ENCODE data around the gene SPTBN4.
A peak's percentile ranks its signal among the peaks of the same experiment; 100 is the strongest.

The SPTBN4 gene

DNA sequence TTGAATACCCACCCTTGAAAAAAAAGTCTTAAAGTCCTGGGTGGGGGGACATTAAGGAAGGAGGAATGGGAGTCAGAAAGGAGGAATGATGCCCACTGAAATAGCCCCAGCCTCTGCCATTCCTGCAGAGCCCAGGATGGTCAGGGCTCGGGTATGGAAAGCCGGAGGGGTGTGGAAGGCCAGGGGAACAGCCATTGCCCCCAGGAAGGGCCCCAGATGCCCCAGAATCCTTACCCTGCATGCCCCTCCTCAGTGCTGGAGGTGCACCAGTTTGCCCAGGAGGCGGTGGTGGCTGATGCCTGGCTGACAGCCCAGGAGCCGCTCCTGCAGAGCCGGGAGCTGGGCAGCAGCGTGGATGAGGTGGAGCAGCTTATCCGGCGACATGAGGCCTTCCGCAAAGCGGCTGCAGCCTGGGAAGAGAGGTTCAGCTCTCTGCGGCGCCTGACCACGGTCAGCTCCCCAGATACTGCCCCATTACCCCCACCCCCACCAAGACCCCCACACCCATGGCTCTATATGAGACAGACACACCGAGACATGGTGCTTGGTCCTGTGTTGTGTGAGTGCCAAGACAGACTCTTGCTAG lies 99.2 kb downstream of the SPTBN4 start:
- no peak for DNase-seq (ENCODE audit: low read depth)

- no peak for DNase-seq (ENCODE audit: low read depth)
These were observed 100.4 kb downstream of the SPTBN4 start for GRCh38 chr19:40567040-40567749.

- no peak for DNase-seq (ENCODE audit: low read depth)
These were observed 101.1 kb downstream of the SPTBN4 start for GRCh38 chr19:40567750-40568494.

GRCh38 chr19:40570313-40571004 lies 103.7 kb downstream of the SPTBN4 start:
- peak; percentile 92 for DNase-seq (ENCODE audit: low read depth)

- no peak for DNase-seq (ENCODE audit: low read depth)
These were observed 104.2 kb downstream of the SPTBN4 start for GRCh38 chr19:40571005-40571318.

DNA sequence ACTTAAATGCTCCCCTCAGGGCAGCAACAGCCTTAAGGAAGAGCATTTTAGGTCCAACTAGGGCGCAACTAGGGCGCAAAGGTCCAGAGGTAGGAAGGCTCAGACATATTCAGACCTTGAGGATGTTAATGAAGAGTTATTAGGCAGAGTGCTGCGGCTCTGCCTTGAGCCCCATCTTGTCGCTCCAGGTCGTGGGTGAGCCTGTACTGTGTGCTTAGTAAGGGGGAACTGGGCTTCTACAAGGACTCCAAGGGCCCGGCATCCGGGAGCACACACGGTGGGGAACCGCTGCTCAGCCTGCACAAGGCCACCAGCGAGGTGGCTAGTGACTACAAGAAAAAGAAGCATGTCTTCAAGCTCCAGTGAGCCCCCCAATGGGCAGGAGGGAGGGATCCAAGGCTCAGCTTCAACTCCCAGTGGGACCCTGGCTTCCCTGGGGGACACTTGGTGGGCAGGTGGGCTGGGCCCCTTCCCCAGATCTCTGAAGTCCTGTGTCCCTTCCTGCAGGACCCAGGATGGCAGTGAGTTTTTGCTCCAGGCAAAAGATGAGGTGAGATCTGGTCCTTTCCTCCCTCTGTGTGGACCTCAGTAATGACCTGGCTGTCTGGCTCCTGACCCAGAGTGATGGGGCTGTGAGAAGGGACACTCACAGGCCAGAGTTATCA lies 105.2 kb downstream of the SPTBN4 start:
- no peak for DNase-seq (ENCODE audit: low read depth)

DNA sequence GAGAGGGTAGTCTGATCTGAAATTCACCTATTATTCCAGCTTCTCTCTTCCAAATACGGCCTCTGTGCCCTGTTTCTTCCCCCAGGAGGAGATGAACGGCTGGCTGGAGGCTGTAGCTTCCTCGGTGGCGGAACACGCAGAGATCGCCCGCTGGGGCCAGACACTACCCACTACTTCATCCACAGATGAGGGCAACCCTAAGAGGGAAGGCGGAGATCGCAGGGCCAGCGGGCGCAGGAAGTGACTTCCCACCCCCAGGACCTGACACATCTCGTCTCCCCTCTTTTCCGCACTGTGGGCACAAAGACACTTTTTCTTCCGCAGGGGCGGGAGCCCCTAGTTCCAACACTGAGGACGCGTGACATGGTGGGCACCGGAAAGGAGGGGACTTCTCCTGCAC lies 108.5 kb downstream of the SPTBN4 start:
- DNase-seq (ENCODE audit: low read depth), result no peak

- DNase-seq (ENCODE audit: low read depth), result no peak
These were observed 109.4 kb downstream of the SPTBN4 start for GRCh38 chr19:40576151-40576584.

GRCh38 chr19:40576585-40577451 lies 110.0 kb downstream of the SPTBN4 start, which contains the start of gene SHKBP1:
TSS of gene SHKBP1 (plus strand) at chr19:40576873. CDS start at chr19:40576900, 27 bp downstream.
- peak; percentile 88 for DNase-seq (ENCODE audit: low read depth)

GRCh38 chr19:40578442-40578908 lies 111.7 kb downstream of the SPTBN4 start:
- no peak for DNase-seq (ENCODE audit: low read depth)

- no peak for DNase-seq (ENCODE audit: low read depth)
These were observed 113.8 kb downstream of the SPTBN4 start for GRCh38 chr19:40580619-40581018.

GRCh38 chr19:40581531-40581930 lies 114.7 kb downstream of the SPTBN4 start:
- DNase-seq (ENCODE audit: low read depth), result no peak

DNA sequence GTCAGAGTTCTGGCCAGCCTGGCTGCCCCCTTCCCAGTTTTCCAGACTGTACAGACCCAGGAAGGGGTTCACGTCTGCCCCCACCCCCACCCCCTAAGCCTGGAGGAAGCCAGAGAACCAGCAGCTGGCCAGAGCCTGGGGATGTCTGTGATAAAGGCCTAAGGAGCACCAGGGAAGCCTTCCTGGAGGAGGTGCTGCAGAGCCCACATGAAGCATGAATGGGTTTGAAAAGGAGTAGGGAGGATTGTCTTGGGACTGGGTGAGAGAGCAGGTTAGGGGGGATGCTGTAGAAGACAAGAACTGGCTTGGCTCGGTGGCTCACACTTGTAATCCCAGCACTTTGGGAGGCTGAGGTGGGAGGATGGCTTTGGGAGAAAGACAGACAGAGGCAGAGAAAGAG lies 115.7 kb downstream of the SPTBN4 start:
- DNase-seq (ENCODE audit: low read depth), result no peak

- DNase-seq (ENCODE audit: low read depth), result no peak
These were observed 116.5 kb downstream of the SPTBN4 start for GRCh38 chr19:40583283-40583682.

GRCh38 chr19:40584007-40584406 lies 117.2 kb downstream of the SPTBN4 start:
- DNase-seq (ENCODE audit: low read depth), result no peak

DNA sequence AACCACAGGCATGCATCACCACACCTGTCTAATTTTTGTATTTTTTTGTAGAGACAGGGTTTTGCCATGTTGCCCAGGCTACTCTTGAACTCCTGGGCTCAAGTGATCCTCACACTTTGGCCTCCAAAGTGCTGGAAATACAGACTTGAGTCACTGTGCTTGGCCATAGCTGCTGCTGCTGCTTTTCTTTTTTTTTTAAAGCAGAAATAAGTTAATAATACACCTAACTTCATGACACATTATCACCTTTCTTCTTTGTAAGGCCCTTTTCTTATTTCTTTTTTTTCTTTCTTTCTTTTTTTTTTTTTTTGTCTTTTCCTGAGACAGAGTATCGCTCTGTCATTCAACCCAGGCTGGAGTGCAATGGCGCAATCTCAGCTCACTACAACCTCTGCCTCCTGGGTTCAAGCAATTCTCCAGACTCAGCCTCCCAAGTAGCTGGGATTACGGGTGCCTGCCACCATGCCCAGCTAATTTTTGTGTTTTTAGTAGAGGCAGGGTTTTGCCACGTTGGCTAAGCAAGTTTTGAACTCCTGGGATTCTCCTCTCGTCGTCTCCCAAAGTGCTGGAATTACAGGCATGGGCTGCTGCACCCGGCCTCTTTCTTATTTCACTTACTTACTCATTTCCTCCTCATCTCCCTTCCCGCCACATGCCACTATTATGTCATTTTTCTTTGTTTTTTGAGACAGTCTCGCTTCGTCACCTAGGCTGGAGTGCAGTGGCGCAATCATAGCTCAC lies 118.6 kb downstream of the SPTBN4 start:
- no peak for DNase-seq (ENCODE audit: low read depth)

- no peak for DNase-seq (ENCODE audit: low read depth)
These were observed 119.2 kb downstream of the SPTBN4 start for GRCh38 chr19:40585982-40586422.

DNA sequence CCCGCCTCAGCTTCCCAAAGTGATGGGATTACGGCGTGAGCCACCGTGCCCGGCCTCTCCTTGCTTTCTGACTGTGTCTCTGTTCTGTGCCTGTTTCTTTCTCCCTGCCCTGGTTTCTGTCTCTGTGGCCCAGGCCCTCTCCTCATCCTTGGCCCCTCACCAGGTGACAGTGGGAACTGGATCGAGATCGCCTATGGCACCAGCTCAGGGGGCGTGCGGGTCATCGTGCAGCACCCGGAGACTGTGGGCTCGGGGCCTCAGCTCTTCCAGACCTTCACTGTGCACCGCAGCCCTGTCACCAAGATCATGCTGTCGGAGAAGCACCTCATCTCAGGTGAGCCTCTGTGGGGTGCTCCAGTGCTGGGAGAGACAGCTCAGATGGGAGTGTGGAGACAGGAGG lies 119.8 kb downstream of the SPTBN4 start:
- DNase-seq (ENCODE audit: low read depth), result no peak

DNA sequence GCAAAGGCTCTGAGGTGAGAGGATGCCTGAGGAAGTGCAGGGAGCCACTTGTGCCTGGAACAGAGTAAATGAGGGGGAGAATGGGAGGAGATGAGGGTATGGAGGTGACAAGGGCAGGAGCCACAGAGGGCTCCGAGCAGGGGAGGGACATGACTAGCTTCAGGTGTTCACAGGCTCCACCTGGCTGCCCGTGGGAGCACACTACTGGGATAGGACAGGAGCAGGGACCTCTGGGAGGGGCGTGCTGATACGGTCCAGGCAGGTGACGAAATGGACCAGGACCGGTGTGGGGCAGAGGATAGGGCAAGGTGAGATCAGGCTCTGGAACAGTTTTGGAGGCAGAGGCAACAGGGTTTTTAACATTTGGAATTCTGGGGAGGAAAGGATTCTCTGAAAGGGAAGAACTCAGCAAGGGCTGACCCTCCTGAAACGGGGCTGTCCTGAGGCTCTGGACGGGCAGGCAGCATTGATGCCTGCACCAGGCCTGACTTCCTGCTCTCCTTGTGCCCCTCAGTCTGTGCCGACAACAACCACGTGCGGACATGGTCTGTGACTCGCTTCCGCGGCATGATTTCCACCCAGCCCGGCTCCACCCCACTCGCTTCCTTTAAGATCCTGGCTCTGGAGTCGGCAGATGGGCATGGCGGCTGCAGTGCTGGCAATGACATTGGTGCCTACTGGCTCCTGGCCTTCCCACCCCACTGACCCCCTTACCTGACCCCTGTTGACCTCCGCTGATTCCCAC lies 121.5 kb downstream of the SPTBN4 start:
- DNase-seq (ENCODE audit: low read depth), result no peak
